Measurements from ENCODE around the gene EIF2AK3. TPM values are rescaled to one million over a fixed set of nuclear protein-coding genes. Genes with fewer than 3 reads are reported as not detected.

The EIF2AK3 gene
- polyA plus RNA-seq, 3 donors = 2.0 to 6.6 (median 2.3) TPM

DNA sequence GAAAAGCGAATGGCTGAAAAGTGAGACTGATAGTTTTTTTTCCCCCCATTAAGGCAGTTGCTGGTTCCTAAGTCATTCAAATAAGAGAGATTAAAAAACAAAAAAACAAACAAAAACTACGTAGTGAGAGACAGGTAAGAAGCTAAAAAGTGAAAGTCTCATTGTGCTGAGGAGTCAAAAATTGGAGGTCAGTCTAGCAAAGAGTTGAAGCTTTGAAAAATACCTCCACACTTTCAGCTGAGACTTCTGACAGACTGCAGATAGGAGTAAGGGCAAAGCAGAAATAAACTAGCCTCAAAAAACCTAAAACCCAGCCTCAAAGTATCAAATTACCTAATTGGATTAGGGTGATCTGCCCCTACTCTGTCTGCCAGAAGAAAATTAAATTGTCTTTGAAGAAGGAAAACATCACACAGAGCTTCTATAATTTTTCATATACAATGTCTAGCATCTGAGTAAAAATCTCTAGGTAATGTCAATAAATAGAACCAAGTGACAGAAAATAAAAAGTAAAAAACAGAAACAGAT is 10.9 kb upstream of the EIF2AK3 start:
- no peaks in the 10 kb centered on the region for H3K36me3 Mint-ChIP-seq
- no peaks in the 10 kb centered on the region for H3K27me3 ChIP-seq (ENCODE audit: control insufficient read depth in 2 of 2, insufficient read depth in 2 of 2, low read length in 2 of 2)
- no peak overlapping the region for H3K27ac ChIP-seq (ENCODE audit: low read depth in 1 of 2, low read length in 2 of 2)
- H3K79me2 ChIP-seq (ENCODE audit: insufficient read depth, low read length) = no peaks in the 10 kb centered on the region
- H3K4me1 ChIP-seq (ENCODE audit: control insufficient read depth in 1 of 2, insufficient read depth in 2 of 2, low read length in 2 of 2) = no peaks in the 10 kb centered on the region
- peaks cover 2 to 3% (median 3%) of the 10 kb centered on the region in 3 donors for H3K27me3 Mint-ChIP-seq (ENCODE audit: low read depth in 3 of 3)
- no peaks in the 10 kb centered on the region for H4K20me1 ChIP-seq (ENCODE audit: insufficient read depth, low read length)
- TF ChIP-seq, protein P1, sequence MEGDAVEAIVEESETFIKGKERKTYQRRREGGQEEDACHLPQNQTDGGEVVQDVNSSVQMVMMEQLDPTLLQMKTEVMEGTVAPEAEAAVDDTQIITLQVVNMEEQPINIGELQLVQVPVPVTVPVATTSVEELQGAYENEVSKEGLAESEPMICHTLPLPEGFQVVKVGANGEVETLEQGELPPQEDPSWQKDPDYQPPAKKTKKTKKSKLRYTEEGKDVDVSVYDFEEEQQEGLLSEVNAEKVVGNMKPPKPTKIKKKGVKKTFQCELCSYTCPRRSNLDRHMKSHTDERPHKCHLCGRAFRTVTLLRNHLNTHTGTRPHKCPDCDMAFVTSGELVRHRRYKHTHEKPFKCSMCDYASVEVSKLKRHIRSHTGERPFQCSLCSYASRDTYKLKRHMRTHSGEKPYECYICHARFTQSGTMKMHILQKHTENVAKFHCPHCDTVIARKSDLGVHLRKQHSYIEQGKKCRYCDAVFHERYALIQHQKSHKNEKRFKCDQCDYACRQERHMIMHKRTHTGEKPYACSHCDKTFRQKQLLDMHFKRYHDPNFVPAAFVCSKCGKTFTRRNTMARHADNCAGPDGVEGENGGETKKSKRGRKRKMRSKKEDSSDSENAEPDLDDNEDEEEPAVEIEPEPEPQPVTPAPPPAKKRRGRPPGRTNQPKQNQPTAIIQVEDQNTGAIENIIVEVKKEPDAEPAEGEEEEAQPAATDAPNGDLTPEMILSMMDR (IDR thresholded peaks at IDR 0.05) = no peak
- H3K4me1 Mint-ChIP-seq = no peaks in the 10 kb centered on the region
- no peak for DNase-seq
- no peak overlapping the region for H3K4me3 Mint-ChIP-seq
- WGBS (ENCODE audit: insufficient coverage) = no CpG with 5 or more reads among the region's 2 CpGs
- peaks cover 0 to 12% of the 10 kb centered on the region in 2 donors for H3K9me3 ChIP-seq (replicated peaks in 1 of 2; ENCODE audit: control insufficient read depth in 1 of 2, insufficient read depth in 1 of 2, low read length in 2 of 2)
- H3K9ac ChIP-seq (ENCODE audit: insufficient read depth, low read length, poor library complexity, severe bottlenecking) = no peak overlapping the region
- intact Hi-C loops (cut with micrococcal nuclease) = no loop called here
- peaks cover 6 to 23% (median 10%) of the 10 kb centered on the region in 7 donors for H3K9me3 Mint-ChIP-seq
- H3K4me3 ChIP-seq (replicated peaks in 1 of 3; ENCODE audit: low read depth in 2 of 3, low read length in 3 of 3) = no peak overlapping the region
- no peaks in the 10 kb centered on the region for H3K36me3 ChIP-seq (replicated peaks in 1 of 2; ENCODE audit: control insufficient read depth in 1 of 2, insufficient read depth in 2 of 2, low read length in 2 of 2)
- H3K27ac Mint-ChIP-seq = no peak overlapping the region
- H2AFZ ChIP-seq (ENCODE audit: insufficient read depth, low read depth, low read length, poor library complexity, severe bottlenecking) = no peak overlapping the region
- H3K4me2 ChIP-seq (replicated peaks; ENCODE audit: extremely low read depth, low read length, poor library complexity, severe bottlenecking) = no peak overlapping the region

DNA sequence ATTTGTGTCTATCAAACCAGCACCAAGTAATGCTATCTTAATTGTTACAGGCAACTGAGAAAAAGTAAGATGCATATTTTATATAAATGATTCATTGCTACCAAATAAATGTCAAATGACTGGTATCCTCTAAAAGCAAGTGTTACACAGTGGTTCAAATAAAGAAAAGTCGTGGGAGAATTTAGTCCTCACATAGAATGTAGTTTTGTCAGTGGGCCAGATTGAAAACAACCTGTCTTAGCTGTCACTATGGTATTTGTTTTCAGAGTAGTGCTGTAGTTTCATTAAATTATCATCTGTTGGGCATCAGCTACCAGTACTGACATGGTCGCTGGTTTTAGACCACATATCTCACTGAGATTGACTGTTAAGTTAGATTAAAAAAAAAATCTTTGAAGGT is 10.2 kb upstream of the EIF2AK3 start:
- Mint-ChIP-seq H3K4me1 (no peaks in the 10 kb centered on the region), H3K36me3 (no peaks in the 10 kb centered on the region), H3K9me3 (peaks cover 6 to 23% (median 10%) of the 10 kb centered on the region in 7 donors), H3K27me3 (ENCODE audit: low read depth in 3 of 3) (peaks cover 2 to 5% (median 3%) of the 10 kb centered on the region in 3 donors), H3K4me3 (no peak overlapping the region), H3K27ac (no peak overlapping the region)
- intact Hi-C loops (cut with micrococcal nuclease) = no loop called here
- H3K4me1 ChIP-seq (ENCODE audit: control insufficient read depth in 1 of 2, insufficient read depth in 2 of 2, low read length in 2 of 2) = no peaks in the 10 kb centered on the region
- no peaks in the 10 kb centered on the region for H3K79me2 ChIP-seq (ENCODE audit: insufficient read depth, low read length)
- H2AFZ ChIP-seq (ENCODE audit: insufficient read depth, low read depth, low read length, poor library complexity, severe bottlenecking) = no peak overlapping the region
- DNase-seq = no peak
- no peaks in the 10 kb centered on the region for H4K20me1 ChIP-seq (ENCODE audit: insufficient read depth, low read length)
- no CpG with 5 or more reads among the region's 2 CpGs for WGBS (ENCODE audit: insufficient coverage)
- no peaks in the 10 kb centered on the region for H3K27me3 ChIP-seq (ENCODE audit: control insufficient read depth in 2 of 2, insufficient read depth in 2 of 2, low read length in 2 of 2)
- no peak overlapping the region for H3K27ac ChIP-seq (ENCODE audit: low read depth in 1 of 2, low read length in 2 of 2)
- no peak overlapping the region for H3K4me3 ChIP-seq (replicated peaks in 1 of 3; ENCODE audit: low read depth in 2 of 3, low read length in 3 of 3)
- no peaks in the 10 kb centered on the region for H3K36me3 ChIP-seq (replicated peaks in 1 of 2; ENCODE audit: control insufficient read depth in 1 of 2, insufficient read depth in 2 of 2, low read length in 2 of 2)
- no peak overlapping the region for H3K4me2 ChIP-seq (replicated peaks; ENCODE audit: extremely low read depth, low read length, poor library complexity, severe bottlenecking)
- H3K9me3 ChIP-seq (replicated peaks in 1 of 2; ENCODE audit: control insufficient read depth in 1 of 2, insufficient read depth in 1 of 2, low read length in 2 of 2) = peaks cover 0 to 12% of the 10 kb centered on the region in 2 donors
- TF ChIP-seq, protein P1 (IDR thresholded peaks at IDR 0.05) = no peak
- no peak overlapping the region for H3K9ac ChIP-seq (ENCODE audit: insufficient read depth, low read length, poor library complexity, severe bottlenecking)

Data from CD14-positive monocyte (primary cell).